ENCODE measurements around the gene RAPGEF1.

RAPGEF1 gene

DNA sequence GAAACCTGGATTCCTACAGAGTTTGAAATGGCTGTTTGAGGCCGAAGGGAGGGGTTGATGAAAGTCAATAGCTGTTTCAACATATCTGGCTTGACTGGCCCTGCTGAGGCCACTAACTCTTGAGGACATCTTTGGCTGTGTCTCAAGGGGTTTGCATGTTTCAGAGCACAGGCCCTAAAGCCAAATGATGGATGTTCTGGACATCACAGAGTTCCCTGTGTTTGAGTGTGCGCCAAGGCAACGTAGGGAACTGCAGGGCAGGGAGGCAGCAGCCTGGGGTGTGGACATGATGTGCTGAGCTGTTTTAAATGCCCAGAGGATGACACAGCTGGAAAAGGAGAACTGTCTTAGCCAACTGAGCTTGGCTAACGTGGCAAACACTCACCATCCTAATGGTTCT is 89.6 kb downstream of the RAPGEF1 start:
- no peak for DNase-seq (ENCODE audit: low read depth)

DNA sequence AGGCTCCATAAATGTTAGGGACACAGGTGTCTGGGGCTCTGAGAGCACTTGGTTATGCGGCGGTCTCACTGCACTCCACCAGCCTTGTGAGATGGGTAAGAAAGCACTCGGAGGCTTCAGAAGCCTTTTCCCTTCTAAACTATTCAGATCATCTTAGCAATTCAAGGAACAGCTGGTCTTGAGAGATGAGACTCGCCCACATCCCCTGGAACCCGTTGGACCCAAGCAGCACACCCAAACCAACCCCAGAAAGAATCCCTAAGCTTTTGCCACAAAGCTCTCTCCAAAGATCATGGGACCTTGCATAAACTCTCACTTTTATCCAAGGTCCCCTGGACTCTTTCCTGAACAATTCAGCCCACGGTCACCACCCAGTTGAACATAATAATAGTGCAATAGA is 90.2 kb downstream of the RAPGEF1 start:
- no peak for DNase-seq (ENCODE audit: low read depth)

DNA sequence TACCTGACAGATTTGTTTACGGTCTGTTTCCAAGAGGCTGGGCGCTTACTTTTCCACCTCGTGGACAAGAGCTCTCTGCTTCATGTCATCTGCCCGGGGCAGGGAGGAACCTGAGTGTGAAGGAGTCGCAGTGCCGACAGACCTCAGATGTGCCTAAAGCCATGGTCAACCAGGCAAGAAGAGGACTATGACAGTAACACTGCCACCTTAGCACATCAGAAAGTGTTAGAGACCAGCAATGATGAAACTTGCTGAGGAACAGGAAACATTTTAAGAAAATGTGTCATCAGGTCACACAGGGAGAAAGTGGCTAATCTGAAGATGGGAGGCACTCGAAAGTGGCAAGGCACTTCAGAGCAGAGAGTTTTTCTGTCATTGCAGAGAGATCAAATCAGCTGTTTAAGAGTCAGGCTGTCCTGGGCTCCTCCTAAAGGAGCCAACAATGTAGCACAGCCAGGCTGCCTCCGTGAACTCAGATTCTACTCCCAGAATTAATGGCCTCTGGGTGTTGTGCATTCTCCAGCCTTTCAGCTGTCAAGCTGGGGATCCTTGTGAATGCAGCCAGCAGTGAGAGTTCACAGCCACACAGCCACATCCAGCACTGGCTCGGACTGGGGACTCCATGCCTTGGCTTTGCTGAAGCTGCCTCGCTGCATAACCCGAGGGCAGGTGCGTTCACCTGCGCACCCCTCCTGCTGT is 94.6 kb downstream of the RAPGEF1 start:
- no peak for DNase-seq (ENCODE audit: low read depth)

DNA sequence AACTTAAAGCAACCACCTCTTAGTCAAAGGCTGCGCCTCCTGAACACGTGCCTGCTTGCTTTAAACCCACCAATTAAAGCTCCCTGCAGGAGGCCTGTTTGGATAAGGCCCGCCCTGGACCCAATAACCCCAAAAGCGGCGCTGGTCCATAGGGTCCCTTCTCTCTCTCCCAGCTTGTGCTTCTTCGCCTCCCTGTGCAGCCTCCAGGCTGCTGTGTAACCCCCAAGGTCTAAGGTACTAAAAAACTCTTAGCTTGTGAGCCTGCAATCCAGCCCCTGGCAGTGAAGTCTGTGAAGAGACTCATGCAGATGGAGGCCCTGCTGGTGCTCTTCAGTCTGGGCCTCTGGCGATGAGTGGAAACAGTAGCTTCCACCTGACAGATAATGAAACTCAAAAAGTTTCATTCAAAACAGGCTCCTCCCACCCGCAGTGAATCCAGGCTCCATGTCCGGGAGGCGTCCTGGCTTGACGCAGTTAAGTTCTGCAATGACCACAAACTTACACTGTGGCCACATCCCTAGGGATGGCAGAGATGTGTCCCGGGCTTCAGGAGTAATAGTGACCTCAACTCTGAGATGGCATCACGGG is 97.3 kb downstream of the RAPGEF1 start:
- no peak for DNase-seq (ENCODE audit: low read depth)

DNA sequence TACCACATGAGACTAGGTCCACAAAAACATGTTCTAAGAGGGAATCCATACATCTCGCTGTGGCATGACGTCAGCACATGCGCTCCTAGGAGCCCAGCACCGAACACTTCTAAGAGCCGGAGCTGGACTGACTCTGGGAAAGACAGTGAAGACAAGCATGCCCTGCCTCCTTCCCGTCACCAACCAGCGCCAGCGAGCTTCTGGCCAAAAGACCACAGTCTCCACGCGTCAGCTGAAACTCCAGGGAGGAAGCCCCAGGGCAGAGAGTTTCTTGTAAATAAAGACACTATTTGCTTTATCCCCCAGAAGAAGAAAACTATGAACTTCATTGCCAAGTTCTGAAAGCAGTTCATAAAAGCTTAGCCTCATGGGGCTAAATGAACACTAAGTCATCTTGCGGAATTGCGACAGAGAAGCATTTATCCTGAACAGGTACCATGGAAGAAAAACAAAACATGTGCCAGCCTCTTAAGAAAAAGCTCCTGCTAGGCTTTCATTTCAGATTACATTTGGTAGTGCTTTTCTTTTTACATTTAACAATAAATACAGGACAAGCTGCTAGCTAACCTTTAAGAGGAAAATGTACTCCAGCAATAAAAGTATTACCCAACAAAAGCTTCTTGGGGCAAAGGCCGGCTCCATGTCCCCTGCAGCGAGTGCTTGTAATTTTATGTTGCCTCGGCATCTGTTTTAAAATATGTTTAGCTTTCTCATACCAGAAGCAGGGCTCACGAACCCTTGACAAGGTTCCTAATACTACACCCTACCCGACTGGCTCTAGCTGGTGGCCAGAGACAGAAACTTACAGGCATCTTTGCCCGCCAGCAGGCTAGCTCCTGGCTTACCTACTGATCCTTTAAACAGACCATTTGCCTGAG is 98.0 kb downstream of the RAPGEF1 start:
- no peak for DNase-seq (ENCODE audit: low read depth)

DNA sequence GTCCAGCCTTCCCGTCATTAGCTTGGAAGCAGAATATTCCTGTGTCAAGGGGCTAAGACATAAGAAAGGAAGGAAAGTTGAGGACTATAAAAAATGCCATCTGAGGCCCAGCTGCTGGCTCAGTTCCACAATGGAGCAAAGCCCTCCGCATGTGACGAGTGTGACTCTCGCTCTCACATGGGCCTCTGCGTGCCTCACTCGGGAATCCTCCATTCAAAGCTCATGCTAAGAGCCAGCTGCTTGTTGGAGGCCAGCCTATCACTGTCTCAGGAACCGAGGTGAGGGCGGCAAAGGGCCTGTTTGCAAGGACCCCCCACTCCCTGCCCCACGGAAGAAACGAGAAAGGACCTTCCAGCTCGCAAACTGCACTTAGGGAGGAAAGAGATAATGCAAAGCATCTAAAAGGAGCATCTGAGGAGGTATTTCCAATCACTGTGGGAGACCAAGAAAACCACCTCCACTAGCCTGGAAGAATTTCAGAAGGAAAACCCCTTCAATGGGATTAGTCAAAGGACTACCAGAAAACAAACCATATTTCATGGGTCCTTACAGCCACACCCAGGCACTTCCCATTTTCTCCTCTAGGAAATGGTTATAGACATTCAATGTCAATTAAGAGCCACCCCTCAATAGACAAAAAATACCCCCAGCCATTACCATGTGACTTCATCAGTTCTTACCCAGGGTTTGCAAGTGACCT is 99.3 kb downstream of the RAPGEF1 start:
- DNase-seq (ENCODE audit: low read depth), result no peak

DNA sequence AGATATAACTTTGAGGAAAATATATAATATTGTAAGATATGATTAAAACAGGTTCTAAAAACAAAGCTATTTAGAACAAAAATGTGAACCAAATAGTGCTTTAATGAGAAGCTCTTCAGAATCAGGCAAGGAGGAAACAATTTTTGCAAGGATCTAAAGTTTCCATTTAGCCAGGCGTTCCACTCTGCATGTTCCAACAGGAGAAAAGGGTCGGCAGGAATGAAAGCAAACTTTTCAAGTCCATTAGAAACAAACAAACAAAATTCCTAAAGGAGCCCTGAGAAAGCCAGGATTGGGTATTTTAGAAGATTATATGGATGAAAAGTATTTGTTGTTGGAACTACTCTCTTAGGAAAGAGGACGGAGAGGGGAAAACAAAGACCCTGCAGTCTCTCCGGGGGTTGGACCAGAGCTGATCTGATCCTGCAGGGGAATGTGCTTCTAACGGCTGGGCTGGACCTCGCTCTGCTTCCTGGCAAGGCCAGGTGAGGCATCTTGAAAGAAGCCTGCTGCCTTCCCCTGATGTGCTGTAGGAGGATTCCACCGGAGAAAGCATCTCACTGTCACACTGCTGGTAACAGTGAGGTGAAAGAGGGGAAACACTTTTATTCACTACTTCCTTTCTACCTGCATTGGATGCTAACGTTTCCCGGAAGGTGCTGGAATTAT is 100.0 kb downstream of the RAPGEF1 start:
- DNase-seq (ENCODE audit: low read depth), result no peak

DNA sequence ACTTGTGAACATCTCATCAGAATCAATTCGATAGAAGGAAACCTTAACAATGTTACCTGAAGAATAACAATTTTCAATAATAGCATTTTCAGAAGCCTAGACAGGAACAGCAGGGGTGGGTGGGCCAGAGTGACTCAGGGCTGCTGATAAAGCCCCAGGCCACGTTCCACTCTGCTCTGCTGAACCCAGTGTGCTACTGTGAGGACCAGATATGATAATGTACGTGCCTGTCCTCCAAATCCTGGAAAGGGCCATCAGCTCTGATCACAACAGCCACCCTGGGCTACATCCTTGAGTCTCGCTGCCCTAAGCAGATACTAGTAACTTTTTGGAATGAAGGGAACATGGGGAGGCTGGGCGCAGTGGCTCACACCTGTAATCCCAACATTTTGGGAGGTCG is 103.3 kb downstream of the RAPGEF1 start:
- no peak for DNase-seq (ENCODE audit: low read depth)

DNA sequence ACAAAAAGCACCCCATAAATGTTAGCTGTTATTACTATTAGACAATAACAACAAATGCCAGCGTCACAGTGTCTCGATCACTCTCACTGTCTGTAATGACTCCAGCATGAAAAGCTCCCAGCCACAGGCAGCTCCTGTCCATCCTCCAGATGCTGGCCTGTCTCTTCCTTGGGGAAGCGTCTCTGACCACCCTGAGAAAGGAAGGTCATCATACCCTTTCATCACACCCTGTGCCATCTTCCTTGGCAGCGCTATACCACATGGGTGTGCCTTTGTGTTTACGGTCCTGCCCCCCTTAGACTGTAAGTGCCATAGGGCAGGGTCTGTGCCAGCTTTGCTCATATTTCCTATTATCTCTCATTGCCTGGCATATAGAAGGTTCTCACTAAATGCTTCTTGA is 104.0 kb downstream of the RAPGEF1 start:
- DNase-seq (ENCODE audit: low read depth), result no peak

DNA sequence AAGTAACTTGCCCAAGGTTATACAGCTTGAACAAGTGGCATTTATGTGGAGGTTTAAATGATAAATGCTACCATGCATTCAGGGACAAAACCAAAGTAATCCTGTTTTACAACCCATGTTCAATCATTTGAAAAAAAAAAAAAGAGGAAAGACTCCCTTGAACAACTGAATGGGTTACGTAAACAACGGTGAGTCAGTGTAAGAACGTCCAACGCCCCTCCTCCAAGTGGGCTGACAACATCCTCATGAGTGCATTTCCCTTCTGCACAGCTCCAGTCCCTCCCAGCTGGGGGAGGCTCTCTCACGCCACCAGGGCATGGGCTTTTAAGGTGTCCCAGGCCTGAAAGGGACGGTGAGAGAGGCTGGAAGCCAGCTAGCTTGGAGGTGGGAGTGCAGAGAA is 104.6 kb downstream of the RAPGEF1 start:
- DNase-seq (ENCODE audit: low read depth), result no peak

DNA sequence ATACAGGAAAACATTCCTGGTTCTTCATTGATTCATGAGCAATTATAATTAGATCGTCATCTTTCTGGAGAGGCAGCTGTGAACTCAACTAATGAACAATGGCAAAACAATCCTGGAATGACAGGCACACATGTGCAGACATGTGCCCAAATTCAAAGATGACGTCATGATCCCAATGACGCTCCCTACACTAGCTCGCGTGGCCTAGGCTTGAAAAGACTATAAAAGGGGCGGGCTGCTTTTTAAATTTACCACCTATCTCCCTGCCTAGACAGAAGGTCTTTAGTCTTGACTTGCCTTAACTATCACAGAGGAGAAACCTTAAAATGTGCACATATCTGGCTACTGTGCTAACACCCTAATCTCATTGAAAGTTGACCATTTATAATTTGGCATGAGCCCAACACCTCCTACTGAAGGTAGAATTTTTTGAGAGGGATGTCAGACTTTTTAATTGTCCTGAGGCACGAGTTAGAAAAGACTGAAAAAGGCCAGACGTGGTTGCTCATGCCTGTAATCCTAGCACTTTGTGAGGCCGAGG is 106.3 kb downstream of the RAPGEF1 start:
- no peak for DNase-seq (ENCODE audit: low read depth)

DNA sequence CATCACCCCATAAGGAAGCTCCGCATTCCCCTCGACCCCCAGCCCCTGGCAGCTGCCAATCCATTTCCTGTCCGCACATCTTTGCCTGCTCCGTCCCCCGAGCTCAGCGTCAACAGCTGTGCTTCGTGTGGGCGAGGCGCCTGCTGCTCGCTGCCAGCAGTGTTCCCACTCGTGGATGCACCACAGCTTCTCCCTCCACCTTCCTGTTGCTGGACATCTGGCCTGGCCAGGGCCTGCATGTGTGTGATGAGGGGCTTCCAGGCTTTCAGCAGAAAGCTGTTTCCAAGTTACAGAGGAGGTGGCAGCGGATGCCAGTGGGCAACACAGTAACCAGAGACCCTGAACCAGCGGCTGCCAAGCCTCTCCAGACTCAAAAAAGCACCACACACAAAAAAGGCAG is 108.6 kb downstream of the RAPGEF1 start:
- DNase-seq (ENCODE audit: low read depth), result no peak

DNA sequence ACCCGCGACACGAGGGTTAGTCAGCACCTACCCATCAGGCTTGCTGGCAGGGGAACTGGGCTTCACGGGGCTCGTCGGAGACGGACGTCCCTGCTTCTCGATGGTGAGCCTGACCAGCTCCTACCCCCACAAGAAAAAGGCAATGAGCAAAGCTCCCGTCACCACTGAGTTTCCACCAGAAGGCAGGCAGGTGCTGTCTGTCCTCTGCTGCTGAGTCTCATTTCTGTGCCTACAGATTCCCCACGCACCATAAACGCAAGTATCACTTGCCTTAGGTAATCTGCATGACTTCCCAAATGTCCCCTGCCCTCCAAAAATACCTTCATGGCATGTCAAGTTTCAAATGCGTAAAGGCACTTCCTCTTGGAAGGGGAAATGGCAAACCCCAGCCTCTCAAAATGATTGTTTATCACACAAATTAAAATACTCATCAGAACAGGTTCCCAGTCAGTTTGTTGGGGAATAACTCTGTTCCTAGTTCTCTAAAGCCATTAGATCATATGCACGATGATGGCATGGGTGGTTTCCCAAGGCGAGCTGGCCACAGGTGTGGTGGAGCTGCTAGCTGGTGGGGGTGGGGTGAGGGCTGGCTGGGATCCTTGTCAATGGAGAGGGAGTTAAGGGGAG is 109.6 kb downstream of the RAPGEF1 start:
- DNase-seq (ENCODE audit: low read depth), result no peak

DNA sequence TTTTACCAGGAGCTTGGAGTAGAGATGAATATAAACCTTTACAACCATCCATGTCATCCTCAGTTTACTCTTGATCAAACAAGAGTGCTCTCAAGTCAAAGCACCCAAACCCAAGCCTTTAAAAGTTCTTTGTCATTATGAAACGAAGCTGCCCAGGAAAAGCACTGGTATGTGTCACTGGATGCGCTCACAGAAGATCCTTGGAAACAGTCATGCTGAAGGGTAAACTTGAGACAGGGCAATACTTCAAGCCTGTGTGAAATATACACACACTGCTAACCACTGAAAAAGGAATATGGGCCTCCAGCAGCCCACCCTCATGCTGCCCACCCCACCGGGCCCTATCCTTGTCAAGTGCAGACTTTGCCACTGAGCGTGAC is 110.1 kb downstream of the RAPGEF1 start:
- DNase-seq (ENCODE audit: low read depth), result no peak

DNA sequence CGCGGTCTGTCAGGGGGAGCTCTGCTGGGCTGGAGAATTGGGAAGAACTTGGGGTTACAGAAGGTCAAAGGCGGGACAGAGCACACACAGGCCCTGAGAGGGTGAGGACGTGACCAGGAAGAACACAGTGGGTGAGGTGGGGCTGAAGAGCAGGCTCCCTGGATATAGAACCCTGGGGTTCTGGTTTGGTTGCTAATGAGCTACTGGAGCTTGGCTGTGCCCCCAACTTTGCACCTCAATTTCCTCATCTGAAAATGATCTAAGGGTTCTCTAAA is 110.7 kb downstream of the RAPGEF1 start:
- no peak for DNase-seq (ENCODE audit: low read depth)

DNA sequence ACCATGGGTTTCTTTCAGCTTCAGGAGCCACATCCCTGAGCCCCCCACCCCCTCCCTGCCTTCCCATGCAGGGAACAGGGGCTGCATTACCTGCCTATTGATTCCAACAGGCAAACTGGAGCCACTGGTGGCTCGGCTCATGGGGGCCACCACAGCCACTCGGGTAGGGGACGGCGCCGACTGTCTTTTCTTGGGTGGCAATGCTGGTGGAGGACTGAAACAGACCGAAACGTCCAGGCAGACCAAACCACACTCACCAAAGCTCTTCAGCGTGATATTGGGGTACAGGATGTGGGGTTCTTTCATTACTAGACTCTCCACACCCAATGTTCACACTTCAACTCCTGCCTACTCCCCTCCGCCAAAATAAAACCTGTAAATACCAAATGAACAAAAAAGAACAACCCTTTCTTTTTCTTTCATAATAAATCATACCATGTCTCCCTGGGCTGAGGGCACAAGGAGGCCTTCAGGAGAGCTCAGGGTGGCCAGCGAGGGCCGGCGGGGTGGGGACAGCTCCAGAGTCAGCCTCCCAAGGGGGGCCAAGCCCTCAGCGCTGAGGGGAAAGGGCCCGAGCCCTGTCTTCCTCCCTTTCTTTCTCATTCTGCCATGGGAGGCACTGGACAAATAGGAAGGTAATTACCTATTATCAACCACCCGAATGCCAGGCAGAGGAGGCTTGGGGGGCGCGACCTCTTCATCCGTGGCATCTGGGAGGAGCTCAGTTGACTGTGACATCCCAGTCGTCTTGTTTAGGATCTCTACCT is 111.2 kb downstream of the RAPGEF1 start:
- DNase-seq (ENCODE audit: low read depth), result no peak

DNA sequence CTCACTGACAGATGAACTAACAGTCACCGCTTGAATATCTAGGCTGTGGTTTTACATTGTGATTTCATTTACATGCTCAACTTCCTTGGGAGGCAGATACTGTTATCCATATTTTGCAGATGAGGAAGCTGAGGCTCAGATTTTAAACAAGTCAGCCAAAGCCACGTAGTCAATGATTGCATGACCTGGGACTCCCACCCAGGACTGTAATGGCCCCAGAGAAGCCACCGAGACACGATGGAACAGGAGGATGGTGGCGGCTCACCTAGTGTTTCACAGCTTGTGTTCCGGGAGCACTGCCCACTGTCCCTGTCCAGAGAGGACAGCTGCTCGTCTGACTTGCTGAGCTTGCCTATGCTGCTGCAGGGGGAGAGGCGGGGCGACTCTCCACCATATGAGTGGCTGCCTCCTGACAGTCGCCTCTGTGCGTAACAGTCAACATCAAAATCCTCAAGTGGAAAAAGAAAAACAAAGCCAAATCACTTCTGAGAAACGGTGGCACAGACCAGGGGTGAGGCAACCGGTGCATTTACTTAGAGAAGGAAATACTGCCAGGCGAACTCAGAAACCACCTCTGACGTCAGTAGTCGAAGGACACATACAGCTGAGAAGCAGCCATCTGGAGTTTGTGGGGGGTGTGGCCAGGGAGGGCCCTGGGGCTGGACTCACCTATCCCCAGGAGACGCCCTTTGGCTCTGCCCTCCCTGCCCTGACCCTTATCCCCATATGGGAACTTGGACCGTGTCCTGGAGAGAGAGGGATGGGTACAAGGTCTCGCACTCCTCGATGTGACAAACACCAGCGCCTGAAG is 112.0 kb downstream of the RAPGEF1 start:
- no peak for DNase-seq (ENCODE audit: low read depth)

DNA sequence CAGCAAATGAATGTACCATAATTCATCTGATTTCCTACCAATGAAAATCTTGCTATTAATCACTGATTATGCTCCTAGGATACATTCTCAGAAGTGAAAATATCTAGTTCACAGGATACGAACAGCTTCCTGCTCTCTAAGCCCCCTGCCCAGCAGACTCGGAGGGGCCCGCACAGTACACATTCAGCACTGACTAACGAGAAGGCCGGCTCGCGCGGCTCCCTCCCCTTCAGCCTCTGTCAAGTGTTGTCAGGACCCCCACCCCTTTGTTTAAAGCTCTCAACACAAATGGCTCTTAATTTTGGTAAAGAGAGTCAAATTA is 112.6 kb downstream of the RAPGEF1 start:
- DNase-seq (ENCODE audit: low read depth), result no peak

DNA sequence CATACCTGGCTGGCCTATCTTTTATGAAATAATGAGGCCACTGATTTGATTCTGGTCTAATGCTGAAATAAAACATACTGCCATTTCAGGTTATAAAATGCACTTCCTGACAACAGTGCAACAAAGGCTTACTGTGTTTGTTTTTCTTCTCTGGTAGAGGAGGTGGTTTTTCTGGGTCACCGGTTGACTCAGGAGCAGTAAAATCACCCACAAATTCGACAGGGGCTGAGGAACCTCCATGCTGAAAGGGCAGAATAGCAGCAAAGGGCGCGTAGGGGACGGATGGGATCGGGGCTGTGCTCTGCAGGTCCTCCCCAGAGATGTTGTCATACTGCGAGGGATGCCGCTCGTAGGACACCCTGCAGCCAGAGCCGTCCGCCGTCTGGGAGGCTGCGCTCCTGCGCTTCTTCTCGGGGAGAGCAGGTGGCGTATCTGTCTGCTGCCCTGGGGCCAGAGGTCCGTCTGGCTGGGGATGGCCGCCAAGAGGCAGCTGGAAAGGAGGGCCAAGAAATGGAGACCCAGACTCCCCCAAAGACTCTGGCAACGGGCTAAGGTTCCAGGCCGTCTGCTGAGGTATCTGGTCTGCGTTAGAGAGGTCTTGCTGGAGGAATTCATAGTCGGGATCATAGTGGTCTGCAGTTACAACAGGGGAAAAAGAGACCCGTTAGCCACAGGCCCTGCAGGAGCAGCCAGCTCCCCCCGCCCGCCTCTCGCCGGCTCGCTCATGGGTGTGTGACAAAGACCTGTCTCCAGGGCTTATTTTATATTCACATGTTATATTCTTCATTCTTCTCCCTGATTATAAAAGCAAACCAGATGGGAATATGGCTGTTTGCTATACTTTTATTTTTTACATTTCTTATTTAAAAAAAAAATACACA is 113.8 kb downstream of the RAPGEF1 start:
- no peak for DNase-seq (ENCODE audit: low read depth)

Data from stimulated activated CD8-positive, alpha-beta memory T cell treated with anti-CD3 and anti-CD28 coated beads, Interleukin-7, amount 100 ng/mL, for 24 hours (primary cell).